OCI-LY7 (cell line): ENCODE measurements around the gene LIPC. TPM values are rescaled to one million over a fixed set of nuclear protein-coding genes. Genes with fewer than 3 reads are reported as not detected.

Experiments
- BruUV-seq: library from RNA; stranded (reverse); fragments of 400-500 nt; replicated peaks from 2 replicates; lab custom pipeline; 2021; lab: Mats Ljungman, UMichigan
- CTCF ChIA-PET: fragments of 300-600 bp; sonication (Branson Sonifier 250); formaldehyde crosslinking; loops from one replicate; lab custom pipeline; 2022; ENCODE audit warnings: antibody characterized with exemption; ENCODE audit not compliant: unreplicated experiment; lab: Charles Lee
- POLR2A ChIA-PET: fragments of 300-600 bp; sonication (Branson Sonifier 250); formaldehyde crosslinking; loops from one replicate; lab custom pipeline; 2022; ENCODE audit warnings: antibody characterized with exemption; lab: Charles Lee
- DNase-seq: peaks from one replicate; pipeline ENCODE4 v3.0.0-alpha.2; 2015; ENCODE audit warnings: low spot score
- H2AFZ ChIP-seq: fragments of 200-600 bp; sonication (generic), shearing (Covaris generic); 2 replicates; pipeline ENCODE4 v1.6.1; 2014; ENCODE audit warnings: mild to moderate bottlenecking, antibody characterized with exemption, low read length, moderate library complexity
- H3K27ac ChIP-seq: fragments of 200-600 bp; sonication (generic); 2 replicates; pipeline ENCODE4 v1.5.1; 2014; ENCODE audit warnings: mixed run types, low read depth, mild to moderate bottlenecking, moderate library complexity, low read length, inconsistent platforms; ENCODE audit not compliant: poor library complexity, severe bottlenecking
- H3K36me3 ChIP-seq: fragments of 200-600 bp; sonication (generic); 2 replicates; pipeline ENCODE4 v1.6.1; 2014; ENCODE audit warnings: mild to moderate bottlenecking, antibody characterized with exemption, low read length, moderate library complexity, mixed read lengths; ENCODE audit not compliant: insufficient read depth
- H3K4me1 ChIP-seq: fragments of 200-600 bp; sonication (generic); 2 replicates; pipeline ENCODE4 v1.5.1; 2014; ENCODE audit warnings: mild to moderate bottlenecking, low read length; ENCODE audit not compliant: insufficient read depth, poor library complexity, severe bottlenecking
- H3K4me2 ChIP-seq: fragments of 200-600 bp; sonication (generic); 2 replicates; pipeline ENCODE4 v1.6.1; 2014; ENCODE audit warnings: mild to moderate bottlenecking, low read length
- H3K4me3 ChIP-seq: fragments of 200-600 bp; sonication (generic); 2 replicates; pipeline ENCODE4 v1.5.1; 2014; ENCODE audit warnings: mild to moderate bottlenecking, low read depth, low read length; ENCODE audit not compliant: poor library complexity, severe bottlenecking
- H3K79me2 ChIP-seq: fragments of 200-600 bp; sonication (generic); 2 replicates; pipeline ENCODE4 v1.6.1; 2016; ENCODE audit warnings: low read depth, mild to moderate bottlenecking, low read length, moderate library complexity, mixed read lengths; ENCODE audit not compliant: insufficient read depth
- H3K9me2 ChIP-seq: fragments of 200-600 bp; sonication (generic); 2 replicates; pipeline ENCODE4 v1.6.1; 2016; ENCODE audit warnings: mild to moderate bottlenecking, low read length, mixed read lengths; ENCODE audit not compliant: insufficient read depth
- H3K9me3 ChIP-seq: fragments of 200-600 bp; sonication (generic); 2 replicates; pipeline ENCODE4 v1.6.1; 2014; ENCODE audit warnings: mild to moderate bottlenecking, mixed run types, low read length, mixed read lengths
- H4K20me1 ChIP-seq: fragments of 200-600 bp; sonication (generic); 2 replicates; pipeline ENCODE4 v1.6.1; 2014; ENCODE audit warnings: mild to moderate bottlenecking, antibody characterized with exemption, low read length, moderate library complexity, mixed read lengths; ENCODE audit not compliant: insufficient read depth
- EZH2phosphoT487 ChIP-seq: fragments of 200-600 bp; sonication (generic); IDR thresholded peaks from 2 replicates; pipeline ENCODE4 v1.6.1; 2018; ENCODE audit warnings: low read depth, borderline replicate concordance, mild to moderate bottlenecking, mixed run types, antibody characterized with exemption, low read length, moderate library complexity, mixed read lengths
- intact Hi-C: fragments of 100-400 bp; cut with micrococcal nuclease; formaldehyde crosslinking; loops from one replicate; pipeline ENCODE4 v1.10.0; 2022; ENCODE audit not compliant: unreplicated experiment
- total RNA-seq, 2 experiments: library from RNA; depleted of rRNA in 1 of 2; stranded (reverse); fragments of >200 nt in 1 of 2; shearing (Covaris generic) in 1 of 2; gene quantifications; 2 replicates each; pipeline ENCODE4 v1.2.3, GENCODE V29; 2014 to 2022
- TF ChIP-seq, protein P1 (sequence below): fragments of 200-600 bp; sonication (generic); conservative IDR thresholded peaks from 2 replicates; pipeline ENCODE4 v1.5.1; 2014; ENCODE audit warnings: mild to moderate bottlenecking, antibody characterized with exemption, low read length, moderate library complexity, mixed read lengths

Gene LIPC
- total RNA-seq, 2 experiments from 2014 or later = 0.50 TPM; not detected in 1

DNA sequence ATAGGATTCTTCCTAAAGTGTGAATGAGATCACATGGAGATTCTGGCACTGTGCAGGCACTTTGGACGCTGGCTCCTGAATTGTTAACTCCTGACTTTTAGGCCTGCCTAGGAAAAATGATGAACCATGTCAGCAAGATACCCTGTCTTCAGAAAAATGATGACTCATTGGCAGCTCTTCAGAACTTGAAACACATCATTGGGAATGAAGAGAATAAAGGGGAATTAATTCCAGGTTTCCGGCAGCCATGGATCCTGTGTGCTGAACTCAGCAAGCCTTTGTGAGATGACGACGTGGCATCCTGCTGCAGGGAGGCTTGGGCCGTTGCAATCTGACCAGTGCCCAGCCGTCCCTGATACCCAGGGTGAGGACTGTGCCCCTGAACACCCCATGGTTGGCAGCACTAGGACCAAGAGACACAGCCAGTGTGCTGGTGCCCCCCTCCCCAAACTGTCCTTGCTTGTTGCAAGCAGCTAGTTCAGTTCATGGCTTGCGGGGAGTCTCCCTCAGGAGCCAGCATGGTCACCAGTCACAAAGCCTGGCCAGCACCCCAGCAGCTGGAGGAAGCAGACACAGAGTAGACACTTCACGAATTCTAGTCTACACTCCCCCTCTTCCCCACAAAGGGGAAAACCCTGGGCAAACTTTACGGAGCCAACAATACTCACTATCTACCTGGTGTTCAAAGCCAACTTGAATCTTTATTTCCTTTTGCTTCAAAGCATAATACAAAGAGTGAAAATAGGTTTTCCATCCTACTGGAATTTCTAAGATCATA, 7.8 kb upstream of the LIPC start:
- Histone ChIP-seq H3K4me3 (no peak overlapping the region), H3K4me2 (no peak overlapping the region), H4K20me1 (no peaks in the 10 kb centered on the region), H3K27ac (no peak overlapping the region), H3K9me3 (no peaks in the 10 kb centered on the region), H3K36me3 (no peaks in the 10 kb centered on the region), H3K79me2 (no peaks in the 10 kb centered on the region), H3K9me2 (no peaks in the 10 kb centered on the region), H3K4me1 (no peaks in the 10 kb centered on the region), H2AFZ (no peak overlapping the region)
- BruUV-seq = no TSS peak
- TF ChIP-seq EZH2phosphoT487 = no peak
- TF ChIP-seq, protein P1, sequence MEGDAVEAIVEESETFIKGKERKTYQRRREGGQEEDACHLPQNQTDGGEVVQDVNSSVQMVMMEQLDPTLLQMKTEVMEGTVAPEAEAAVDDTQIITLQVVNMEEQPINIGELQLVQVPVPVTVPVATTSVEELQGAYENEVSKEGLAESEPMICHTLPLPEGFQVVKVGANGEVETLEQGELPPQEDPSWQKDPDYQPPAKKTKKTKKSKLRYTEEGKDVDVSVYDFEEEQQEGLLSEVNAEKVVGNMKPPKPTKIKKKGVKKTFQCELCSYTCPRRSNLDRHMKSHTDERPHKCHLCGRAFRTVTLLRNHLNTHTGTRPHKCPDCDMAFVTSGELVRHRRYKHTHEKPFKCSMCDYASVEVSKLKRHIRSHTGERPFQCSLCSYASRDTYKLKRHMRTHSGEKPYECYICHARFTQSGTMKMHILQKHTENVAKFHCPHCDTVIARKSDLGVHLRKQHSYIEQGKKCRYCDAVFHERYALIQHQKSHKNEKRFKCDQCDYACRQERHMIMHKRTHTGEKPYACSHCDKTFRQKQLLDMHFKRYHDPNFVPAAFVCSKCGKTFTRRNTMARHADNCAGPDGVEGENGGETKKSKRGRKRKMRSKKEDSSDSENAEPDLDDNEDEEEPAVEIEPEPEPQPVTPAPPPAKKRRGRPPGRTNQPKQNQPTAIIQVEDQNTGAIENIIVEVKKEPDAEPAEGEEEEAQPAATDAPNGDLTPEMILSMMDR = no peak
- DNase-seq = no peak
- ChIA-PET POLR2A (no interaction called here), CTCF (no interaction called here)
- intact Hi-C loops = no loop called here

DNA sequence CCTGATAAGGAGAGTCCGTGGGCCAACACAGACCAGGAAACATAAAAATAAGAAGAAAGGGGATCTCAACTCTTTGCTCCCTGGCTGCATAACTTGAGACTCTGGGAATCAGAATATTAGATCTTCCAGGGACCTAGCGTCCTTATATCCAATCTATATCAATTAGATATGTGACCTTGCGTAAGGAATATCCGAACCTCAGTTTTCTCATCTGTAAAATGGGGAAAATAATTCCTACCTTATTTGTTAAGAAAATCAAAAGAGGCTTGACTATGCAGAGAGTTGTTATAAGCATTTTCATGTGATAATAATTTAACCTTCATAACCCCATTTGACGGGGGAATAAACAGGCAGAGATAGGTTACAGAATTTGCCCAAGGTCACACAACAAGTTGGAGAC, 7.1 kb upstream of the LIPC start:
- DNase-seq = no peak
- H3K9me3 ChIP-seq = no peaks in the 10 kb centered on the region
- H3K4me1 ChIP-seq = no peaks in the 10 kb centered on the region
- no peaks in the 10 kb centered on the region for H3K36me3 ChIP-seq
- H3K4me2 ChIP-seq = no peak overlapping the region
- no peak overlapping the region for H3K4me3 ChIP-seq
- H3K9me2 ChIP-seq = no peaks in the 10 kb centered on the region
- no peak for TF ChIP-seq EZH2phosphoT487
- TF ChIP-seq, protein P1 = no peak
- H3K79me2 ChIP-seq = no peaks in the 10 kb centered on the region
- intact Hi-C loops = no loop called here
- ChIA-PET CTCF (no interaction called here), POLR2A (no interaction called here)
- no TSS peak for BruUV-seq
- H3K27ac ChIP-seq = no peak overlapping the region
- H2AFZ ChIP-seq = no peak overlapping the region
- no peaks in the 10 kb centered on the region for H4K20me1 ChIP-seq

DNA sequence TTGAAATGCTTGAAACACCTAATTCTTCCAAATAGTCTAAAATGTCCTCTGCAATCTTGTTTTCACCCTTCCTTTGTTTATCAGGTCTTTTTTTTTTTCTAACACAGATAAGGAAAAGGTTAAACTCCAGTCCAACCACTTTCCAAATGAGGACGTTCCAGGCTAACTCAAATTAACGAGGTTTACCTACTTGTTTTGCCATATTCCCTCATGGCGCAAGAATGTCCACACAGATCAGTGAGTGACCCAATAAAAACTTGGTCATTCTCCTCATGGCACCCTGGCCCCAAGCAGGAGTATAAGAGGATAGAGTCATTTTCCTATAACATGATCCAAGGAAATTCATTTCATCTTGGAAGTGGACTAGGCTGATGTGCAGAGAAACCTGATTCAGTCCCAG, 6.6 kb upstream of the LIPC start:
- ChIA-PET CTCF (no interaction called here), POLR2A (interaction anchor here (0.7 kb wide), 1 partner anchor 8 kb away, joined by 6 read pairs; no protein-coding TSS in a partner anchor)
- Histone ChIP-seq H3K9me2 (no peaks in the 10 kb centered on the region), H3K36me3 (no peaks in the 10 kb centered on the region), H2AFZ (no peak overlapping the region), H3K9me3 (no peaks in the 10 kb centered on the region), H3K4me3 (no peak overlapping the region), H3K27ac (no peak overlapping the region), H4K20me1 (no peaks in the 10 kb centered on the region), H3K4me2 (no peak overlapping the region), H3K79me2 (no peaks in the 10 kb centered on the region), H3K4me1 (no peaks in the 10 kb centered on the region)
- BruUV-seq = no TSS peak
- TF ChIP-seq, protein P1 = no peak
- intact Hi-C loops = no loop called here
- no peak for DNase-seq
